Glutamatergic neuron (in vitro differentiated cells): ENCODE measurements around the gene TOMM7. TPM values are rescaled to one million over a fixed set of nuclear protein-coding genes. Genes with fewer than 3 reads are reported as not detected.

Source experiments
- DNase-seq: peaks from one replicate; pipeline ENCODE4 v3.0.0; 2022
- H3K27ac Mint-ChIP-seq: one replicate; pipeline ENCODE4 v1.8.0; 2020; ENCODE audit warnings: mild to moderate bottlenecking, mixed read lengths, inconsistent platforms; ENCODE audit not compliant: unreplicated experiment
- H3K27me3 Mint-ChIP-seq: one replicate; pipeline ENCODE4 v1.8.0; 2020; ENCODE audit warnings: mild to moderate bottlenecking, moderate library complexity, mixed read lengths, inconsistent platforms; ENCODE audit not compliant: unreplicated experiment
- H3K36me3 Mint-ChIP-seq: one replicate; pipeline ENCODE4 v1.8.0; 2020; ENCODE audit warnings: mild to moderate bottlenecking, mixed read lengths, inconsistent platforms; ENCODE audit not compliant: unreplicated experiment
- H3K4me1 Mint-ChIP-seq: one replicate; pipeline ENCODE4 v1.8.0; 2020; ENCODE audit warnings: mild to moderate bottlenecking, low read depth, mixed read lengths, inconsistent platforms; ENCODE audit not compliant: unreplicated experiment
- H3K4me3 Mint-ChIP-seq: one replicate; pipeline ENCODE4 v1.8.0; 2020; ENCODE audit warnings: mild to moderate bottlenecking, mixed read lengths, inconsistent platforms; ENCODE audit not compliant: unreplicated experiment
- H3K9me3 Mint-ChIP-seq: one replicate; pipeline ENCODE4 v1.8.0; 2020; ENCODE audit warnings: mild to moderate bottlenecking, moderate library complexity, mixed read lengths, inconsistent platforms; ENCODE audit not compliant: unreplicated experiment
- total RNA-seq: library from RNA; stranded (reverse); fragmentation: NEBNext Ultra II Directional; extraction: Animal tissue kit (Norgen Biotek cat#: 25700); gene quantifications from one replicate; pipeline ENCODE4 v1.2.1, GENCODE V29; 2021; ENCODE audit not compliant: unreplicated experiment
- TF ChIP-seq, protein P1 (sequence below): fragments of 200-600 bp; sonication (generic); IDR thresholded peaks from one replicate; pipeline ENCODE4 v1.5.0; 2021; ENCODE audit not compliant: partially characterized antibody, unreplicated experiment

Gene TOMM7
- total RNA-seq, 1 donor from 2014 or later, result 111 TPM

DNA sequence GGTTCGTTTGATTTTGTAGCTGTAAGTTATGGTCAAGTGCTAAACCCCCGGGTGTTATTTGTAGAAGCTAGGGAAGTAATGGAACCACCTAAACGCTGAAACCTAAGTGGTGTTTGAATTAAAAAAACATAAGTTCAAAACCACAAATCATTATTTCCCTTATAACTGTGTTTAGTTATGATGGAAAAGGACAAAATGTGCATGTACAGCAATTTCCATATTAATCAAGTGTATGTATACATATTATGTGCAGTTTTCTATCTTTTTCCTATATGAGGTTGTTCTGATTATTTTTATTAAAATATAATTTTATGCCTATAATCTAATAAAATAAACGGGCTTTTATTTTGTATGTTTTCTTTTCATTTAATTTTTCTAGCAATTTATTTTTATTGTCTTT is 49.8 kb downstream of the TOMM7 start:
- Mint-ChIP-seq H3K9me3 (no peaks in the 10 kb centered on the region), H3K4me3 (no peak overlapping the region), H3K36me3 (peaks cover 7% of the 10 kb centered on the region), H3K27ac (no peak overlapping the region), H3K4me1 (no peaks in the 10 kb centered on the region), H3K27me3 (no peaks in the 10 kb centered on the region)
- TF ChIP-seq, protein P1, sequence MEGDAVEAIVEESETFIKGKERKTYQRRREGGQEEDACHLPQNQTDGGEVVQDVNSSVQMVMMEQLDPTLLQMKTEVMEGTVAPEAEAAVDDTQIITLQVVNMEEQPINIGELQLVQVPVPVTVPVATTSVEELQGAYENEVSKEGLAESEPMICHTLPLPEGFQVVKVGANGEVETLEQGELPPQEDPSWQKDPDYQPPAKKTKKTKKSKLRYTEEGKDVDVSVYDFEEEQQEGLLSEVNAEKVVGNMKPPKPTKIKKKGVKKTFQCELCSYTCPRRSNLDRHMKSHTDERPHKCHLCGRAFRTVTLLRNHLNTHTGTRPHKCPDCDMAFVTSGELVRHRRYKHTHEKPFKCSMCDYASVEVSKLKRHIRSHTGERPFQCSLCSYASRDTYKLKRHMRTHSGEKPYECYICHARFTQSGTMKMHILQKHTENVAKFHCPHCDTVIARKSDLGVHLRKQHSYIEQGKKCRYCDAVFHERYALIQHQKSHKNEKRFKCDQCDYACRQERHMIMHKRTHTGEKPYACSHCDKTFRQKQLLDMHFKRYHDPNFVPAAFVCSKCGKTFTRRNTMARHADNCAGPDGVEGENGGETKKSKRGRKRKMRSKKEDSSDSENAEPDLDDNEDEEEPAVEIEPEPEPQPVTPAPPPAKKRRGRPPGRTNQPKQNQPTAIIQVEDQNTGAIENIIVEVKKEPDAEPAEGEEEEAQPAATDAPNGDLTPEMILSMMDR, result no peak
- DNase-seq, result no peak

DNA sequence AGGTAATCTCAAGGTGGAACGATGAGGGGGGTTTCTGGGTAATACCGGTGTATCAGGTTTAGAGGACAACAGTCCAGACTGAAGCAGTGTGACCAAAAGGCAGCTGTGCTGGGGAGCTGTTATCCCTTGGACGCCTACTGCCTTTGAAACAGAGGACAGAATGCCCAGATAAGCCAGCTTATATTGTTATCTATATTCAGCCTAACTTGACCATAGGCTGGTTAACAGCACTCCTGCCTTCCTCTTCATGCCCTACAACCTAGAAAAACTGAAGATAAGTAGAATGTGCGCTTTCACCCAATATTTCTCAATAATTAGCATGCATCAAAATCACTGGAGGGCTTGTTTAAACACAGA is 50.8 kb downstream of the TOMM7 start:
- no peaks in the 10 kb centered on the region for H3K27me3 Mint-ChIP-seq
- H3K27ac Mint-ChIP-seq, result no peak overlapping the region
- TF ChIP-seq, protein P1, result no peak
- H3K36me3 Mint-ChIP-seq, result peaks cover 7% of the 10 kb centered on the region
- DNase-seq, result no peak
- no peaks in the 10 kb centered on the region for H3K9me3 Mint-ChIP-seq
- H3K4me3 Mint-ChIP-seq, result no peak overlapping the region
- H3K4me1 Mint-ChIP-seq, result no peaks in the 10 kb centered on the region

GRCh38 chr7:22771194-22771871 is 51.3 kb downstream of the TOMM7 start:
- H3K4me3 Mint-ChIP-seq, result no peak overlapping the region
- H3K27ac Mint-ChIP-seq, result no peak overlapping the region
- H3K36me3 Mint-ChIP-seq, result peaks cover 7% of the 10 kb centered on the region
- TF ChIP-seq, protein P1, result no peak
- H3K4me1 Mint-ChIP-seq, result no peaks in the 10 kb centered on the region
- no peak for DNase-seq
- no peaks in the 10 kb centered on the region for H3K27me3 Mint-ChIP-seq
- H3K9me3 Mint-ChIP-seq, result no peaks in the 10 kb centered on the region

GRCh38 chr7:22765609-22766008 is 57.0 kb downstream of the TOMM7 start:
- no peak for DNase-seq
- H3K9me3 Mint-ChIP-seq, result no peaks in the 10 kb centered on the region
- H3K36me3 Mint-ChIP-seq, result peaks cover 7% of the 10 kb centered on the region
- H3K27me3 Mint-ChIP-seq, result no peaks in the 10 kb centered on the region
- TF ChIP-seq, protein P1, result no peak
- H3K4me1 Mint-ChIP-seq, result no peaks in the 10 kb centered on the region
- H3K27ac Mint-ChIP-seq, result no peak overlapping the region
- H3K4me3 Mint-ChIP-seq, result no peak overlapping the region

Other genes with a start within 250 kb of the TOMM7 start
- not detected for gene IL6, start 95.6 kb downstream of the TOMM7 start, total RNA-seq
- gene HYCC1, start 191.3 kb upstream of the TOMM7 start, total RNA-seq, result 131 TPM